Measurements from ENCODE around the gene TMEM18.

The TMEM18 gene

DNA sequence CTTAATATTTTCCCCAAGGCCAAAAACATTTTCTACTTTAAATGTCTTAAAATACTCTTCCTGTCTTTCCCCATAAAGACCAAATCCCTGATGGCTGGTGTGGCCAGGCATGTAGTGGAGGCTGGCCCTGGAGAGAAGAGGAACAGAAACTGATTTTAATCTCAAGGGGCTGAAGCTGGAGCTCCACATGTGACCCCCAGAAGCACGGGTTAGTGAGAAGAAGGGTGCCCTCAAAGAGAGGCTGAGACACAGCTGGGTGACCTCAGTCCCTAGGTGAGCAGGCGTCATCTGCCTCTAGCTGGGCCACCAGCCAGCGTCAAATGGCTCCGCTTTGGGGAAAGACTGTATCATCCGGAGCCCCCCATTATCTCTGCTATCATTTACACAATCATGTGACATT, 19.3 kb upstream of the TMEM18 start:
- Histone ChIP-seq H3K27me3 (no peaks in the 10 kb centered on the region), H3K4me1 (no peaks in the 10 kb centered on the region), H3K4me3 (ENCODE audit: low read depth, low read length) (no peak overlapping the region), H3K9me3 (no peaks in the 10 kb centered on the region), H3K36me3 (no peaks in the 10 kb centered on the region)
- DNase-seq: no peak
- TF ChIP-seq, protein P1, sequence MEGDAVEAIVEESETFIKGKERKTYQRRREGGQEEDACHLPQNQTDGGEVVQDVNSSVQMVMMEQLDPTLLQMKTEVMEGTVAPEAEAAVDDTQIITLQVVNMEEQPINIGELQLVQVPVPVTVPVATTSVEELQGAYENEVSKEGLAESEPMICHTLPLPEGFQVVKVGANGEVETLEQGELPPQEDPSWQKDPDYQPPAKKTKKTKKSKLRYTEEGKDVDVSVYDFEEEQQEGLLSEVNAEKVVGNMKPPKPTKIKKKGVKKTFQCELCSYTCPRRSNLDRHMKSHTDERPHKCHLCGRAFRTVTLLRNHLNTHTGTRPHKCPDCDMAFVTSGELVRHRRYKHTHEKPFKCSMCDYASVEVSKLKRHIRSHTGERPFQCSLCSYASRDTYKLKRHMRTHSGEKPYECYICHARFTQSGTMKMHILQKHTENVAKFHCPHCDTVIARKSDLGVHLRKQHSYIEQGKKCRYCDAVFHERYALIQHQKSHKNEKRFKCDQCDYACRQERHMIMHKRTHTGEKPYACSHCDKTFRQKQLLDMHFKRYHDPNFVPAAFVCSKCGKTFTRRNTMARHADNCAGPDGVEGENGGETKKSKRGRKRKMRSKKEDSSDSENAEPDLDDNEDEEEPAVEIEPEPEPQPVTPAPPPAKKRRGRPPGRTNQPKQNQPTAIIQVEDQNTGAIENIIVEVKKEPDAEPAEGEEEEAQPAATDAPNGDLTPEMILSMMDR (IDR thresholded peaks at IDR 0.05; ENCODE audit: low read depth, low read length): no peak

DNA sequence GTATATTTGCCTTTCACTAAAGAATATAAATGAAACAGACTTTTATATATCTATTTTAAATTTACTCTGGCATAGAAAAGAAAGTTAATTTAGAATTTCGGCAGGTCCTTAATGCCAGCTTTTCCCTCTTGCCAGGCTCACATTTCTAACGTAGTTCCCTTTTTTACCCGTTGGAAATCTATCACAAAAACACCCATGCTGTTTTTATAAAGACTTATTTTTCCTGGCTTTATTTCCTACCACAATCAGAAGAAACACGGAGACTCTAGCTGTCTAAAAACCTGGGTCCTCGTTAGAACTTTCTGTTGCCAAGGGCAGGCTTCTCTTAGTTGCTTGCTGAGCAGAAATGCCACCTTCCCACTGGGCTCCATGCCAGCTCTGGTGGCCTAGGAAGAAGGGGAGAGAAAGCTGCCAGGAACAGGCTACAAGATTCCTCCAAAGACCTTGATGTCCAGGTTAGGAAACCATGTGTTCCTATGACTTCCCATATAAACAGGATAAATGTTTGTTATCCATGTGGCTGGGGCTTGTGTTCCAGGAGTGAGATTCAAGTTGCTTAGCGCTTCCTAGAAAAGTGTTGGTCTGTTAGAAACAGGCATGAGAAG, 17.8 kb upstream of the TMEM18 start:
- no peaks in the 10 kb centered on the region for H3K9me3 ChIP-seq
- no peaks in the 10 kb centered on the region for H3K36me3 ChIP-seq
- no peaks in the 10 kb centered on the region for H3K4me1 ChIP-seq
- no peaks in the 10 kb centered on the region for H3K27me3 ChIP-seq
- TF ChIP-seq, protein P1 (IDR thresholded peaks at IDR 0.05; ENCODE audit: low read depth, low read length): no peak
- DNase-seq: no peak
- no peak overlapping the region for H3K4me3 ChIP-seq (ENCODE audit: low read depth, low read length)

DNA sequence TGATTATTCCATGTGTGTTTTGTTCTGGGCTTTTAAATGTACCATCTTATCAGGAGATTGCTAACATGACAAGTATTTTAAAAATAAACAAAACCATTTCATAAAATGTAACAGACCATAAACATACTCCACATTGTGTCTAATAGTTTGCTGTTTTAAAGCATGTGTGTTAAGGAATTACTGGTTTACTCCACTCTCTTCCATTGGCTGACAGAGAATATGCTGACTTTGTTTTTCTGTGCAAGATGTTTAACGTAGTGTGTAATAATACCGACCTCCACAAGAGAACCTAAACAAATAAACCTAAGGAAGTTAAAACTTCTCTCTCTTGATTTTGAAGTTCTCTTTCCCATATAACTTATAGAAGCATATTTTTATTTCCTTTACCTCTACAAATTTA, 17.0 kb upstream of the TMEM18 start:
- Histone ChIP-seq H3K4me1 (no peaks in the 10 kb centered on the region), H3K36me3 (no peaks in the 10 kb centered on the region), H3K4me3 (ENCODE audit: low read depth, low read length) (no peak overlapping the region), H3K27me3 (no peaks in the 10 kb centered on the region), H3K9me3 (no peaks in the 10 kb centered on the region)
- TF ChIP-seq, protein P1 (IDR thresholded peaks at IDR 0.05; ENCODE audit: low read depth, low read length): no peak
- DNase-seq: no peak

DNA sequence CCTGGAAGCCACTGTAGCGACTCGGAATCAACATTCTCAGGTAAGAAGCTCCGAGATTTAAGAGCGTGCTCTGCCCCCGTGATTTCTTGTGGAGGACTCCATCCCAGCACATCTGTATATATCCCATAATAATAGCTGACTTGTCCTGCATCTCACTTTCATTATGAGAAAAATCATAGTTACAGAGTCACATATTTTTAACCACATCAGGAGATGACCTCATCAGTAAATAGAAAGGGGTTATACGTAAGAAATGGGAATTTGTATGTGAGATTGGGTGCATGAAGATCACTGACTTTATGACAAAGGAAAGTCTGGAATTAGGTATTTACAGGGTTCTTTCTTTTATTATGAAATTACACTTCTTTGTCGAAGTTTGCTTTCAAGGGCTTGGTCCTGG, 16.4 kb upstream of the TMEM18 start:
- TF ChIP-seq, protein P1 (IDR thresholded peaks at IDR 0.05; ENCODE audit: low read depth, low read length): no peak

DNA sequence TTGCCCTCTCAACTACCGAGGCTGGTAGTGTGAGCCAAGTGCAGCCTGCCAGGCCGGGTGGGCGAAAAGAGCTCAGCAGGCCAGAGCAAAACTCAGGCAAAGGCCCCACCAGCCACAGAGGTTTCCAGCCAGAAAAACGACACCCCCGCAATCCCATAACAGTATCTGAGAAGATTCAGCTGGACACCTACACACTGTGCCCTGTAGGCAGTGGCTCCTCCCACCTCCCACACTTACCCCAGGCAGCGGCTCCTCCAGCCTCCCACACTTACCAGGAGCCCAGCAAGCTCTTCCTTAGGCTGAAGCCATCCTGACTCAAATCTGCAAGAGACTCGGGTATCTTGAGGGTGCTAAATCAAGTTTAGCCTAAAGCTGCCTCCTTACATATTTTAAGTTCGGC, 15.6 kb upstream of the TMEM18 start:
- H3K27me3 ChIP-seq: no peaks in the 10 kb centered on the region
- TF ChIP-seq, protein P1 (IDR thresholded peaks at IDR 0.05; ENCODE audit: low read depth, low read length): no peak
- no peaks in the 10 kb centered on the region for H3K4me1 ChIP-seq

More for the DNA sequence above, 16.4 kb upstream of the TMEM18 start:
- Histone ChIP-seq H3K36me3 (no peaks in the 10 kb centered on the region), H3K9me3 (no peaks in the 10 kb centered on the region), H3K27me3 (no peaks in the 10 kb centered on the region), H3K4me1 (no peaks in the 10 kb centered on the region), H3K4me3 (ENCODE audit: low read depth, low read length) (no peak overlapping the region)
- no peak for DNase-seq

DNA sequence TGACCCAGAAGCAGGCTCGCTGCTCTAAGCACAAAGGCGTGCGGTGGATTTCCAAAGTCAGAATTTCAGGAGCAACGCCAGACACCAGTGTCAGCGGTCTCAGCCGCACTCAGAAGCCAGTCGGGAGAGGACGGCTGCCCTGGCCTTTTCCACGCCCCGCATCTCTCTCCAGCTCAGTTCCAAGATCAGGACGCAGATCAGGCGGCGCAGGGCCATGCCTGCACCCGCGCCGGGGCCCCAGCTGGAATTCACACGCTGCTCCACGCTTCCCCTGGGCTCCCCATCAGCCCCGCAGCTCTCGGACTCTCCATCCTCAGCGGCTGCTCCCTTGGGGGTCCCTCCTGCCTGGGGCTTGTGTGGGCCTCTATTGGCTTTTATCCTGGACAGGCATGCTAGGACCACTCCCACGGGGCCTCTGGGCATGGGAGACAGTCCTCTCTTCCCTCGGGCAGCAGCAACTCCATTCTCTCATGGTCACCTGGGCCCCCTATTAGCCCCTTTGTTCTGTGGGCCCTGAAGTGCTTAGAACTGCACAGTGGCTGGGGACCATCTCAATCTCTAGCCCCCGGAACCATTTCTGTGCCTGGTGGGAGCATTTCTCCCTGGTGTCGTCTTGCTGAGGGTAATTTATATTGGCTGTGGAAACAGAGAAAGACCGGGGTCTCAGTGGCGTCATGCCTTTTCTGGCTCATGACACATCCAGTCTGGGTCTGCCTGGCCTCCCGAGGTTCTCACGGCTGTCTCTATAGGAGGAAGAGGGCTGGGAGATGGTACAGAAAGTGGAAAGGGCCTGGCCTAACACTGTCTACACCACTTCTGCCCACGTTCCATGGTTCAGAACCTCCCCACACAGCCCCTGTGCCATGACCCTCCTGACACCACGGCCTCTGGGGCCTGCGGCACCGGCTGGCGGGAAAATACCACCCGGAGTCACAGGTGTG, 14.9 kb upstream of the TMEM18 start:
- H3K4me1 ChIP-seq: no peaks in the 10 kb centered on the region
- no peak overlapping the region for H3K4me3 ChIP-seq (ENCODE audit: low read depth, low read length)
- no peaks in the 10 kb centered on the region for H3K36me3 ChIP-seq
- DNase-seq: no peak
- H3K9me3 ChIP-seq: no peaks in the 10 kb centered on the region
- TF ChIP-seq, protein P1 (IDR thresholded peaks at IDR 0.05; ENCODE audit: low read depth, low read length): no peak
- H3K27me3 ChIP-seq: no peaks in the 10 kb centered on the region

More for the DNA sequence above, 15.6 kb upstream of the TMEM18 start:
- no peak overlapping the region for H3K4me3 ChIP-seq (ENCODE audit: low read depth, low read length)
- no peaks in the 10 kb centered on the region for H3K9me3 ChIP-seq
- DNase-seq: no peak
- no peaks in the 10 kb centered on the region for H3K36me3 ChIP-seq
